Psoas muscle (tissue), 8 donors: Measurements from ENCODE around the gene C12orf57. TPM values are rescaled to one million over a fixed set of nuclear protein-coding genes. Genes with fewer than 3 reads are reported as not detected.
A peak's percentile ranks its signal among the peaks of the same experiment; 100 is the strongest.

ENCODE experiments used
- ATAC-seq, 4 donors: fragments of 200-7000 bp; cut with Tn5 transposase; one replicate each; pipeline ENCODE4 v1.9.1; 2020; ENCODE audit warnings: moderate library complexity in 3 of 4, mild to moderate bottlenecking in 2 of 4
- DNase-seq, 2 donors: peaks; one replicate each; pipeline ENCODE4 v3.0.0-alpha.2; 2020
- H3K27ac ChIP-seq: fragments of 200-600 bp; one replicate; pipeline ENCODE4 v1.8.0; 2022
- H3K27me3 ChIP-seq, 3 donors: fragments of 200-600 bp in 1 of 3; one replicate each; pipeline versions ENCODE4 v1.6.1 to v1.8.0; 2013 to 2022; ENCODE audit warnings: low read length in 2 of 3, mild to moderate bottlenecking in 2 of 3, moderate library complexity in 1 of 3; ENCODE audit not compliant: insufficient read depth in 3 of 3
- H3K36me3 ChIP-seq, 2 donors: fragments of 200-600 bp in 1 of 2; one replicate each; pipeline versions ENCODE4 v1.6.1 to v1.8.0; 2013 to 2022; ENCODE audit warnings: low read depth in 1 of 2, mild to moderate bottlenecking in 1 of 2, moderate library complexity in 1 of 2; ENCODE audit not compliant: insufficient read depth in 1 of 2
- H3K4me1 ChIP-seq: fragments of 200-600 bp; one replicate; pipeline ENCODE4 v1.8.0; 2022
- H3K4me3 ChIP-seq: fragments of 200-600 bp; one replicate; pipeline ENCODE4 v1.8.0; 2022; ENCODE audit warnings: mild to moderate bottlenecking
- H3K9me3 ChIP-seq: fragments of 200-600 bp; one replicate; pipeline ENCODE4 v1.8.0; 2022
- CTCF ChIP-seq: fragments of 200-600 bp; IDR thresholded peaks from one replicate; pipeline ENCODE4 v1.8.0; 2022; ENCODE audit warnings: antibody characterized with exemption
- WGBS, 3 donors: extraction: QIAGEN DNeasy Blood & Tissue Kit; methylation state at CpG; one replicate each; pipeline versions ENCODE4 v1.1.6 to v1.1.7; 2013; 5-methylcytosine and 5-hydroxymethylcytosine counted together
- intact Hi-C, 2 donors: fragments of 100-400 bp; cut with DNase I; formaldehyde crosslinking; loops; one replicate each; pipeline versions ENCODE4 v1.11.0 to v1.14.2; 2022
- polyA plus RNA-seq, 3 donors: library from polyadenylated mRNA; stranded (reverse); fragments of 200-250 nt; gene quantifications; one replicate each; pipeline ENCODE4 v1.2.3, GENCODE V29; 2013
- total RNA-seq, 4 donors: library from RNA; stranded (reverse); fragmentation: NEBNext Ultra II Directional in 2 of 4; extraction: Animal tissue kit (Norgen Biotek cat#: 25700) in 2 of 4; gene quantifications; one replicate each; pipeline versions ENCODE4 v1.2.1 to v1.2.4, GENCODE V29; 2021 to 2023
- donor health status: healthy with polysubstance abuse.
- donor health status: DM: no; HTN: no; CAD: no; lungs with moderate emphysema.
- donor health status: Bipolar disorder and iron deficiency.
- donor health status: healthy.
- donor health status: DM: yes; HTN: yes; CAD: no.
- donor health status: DM: no; HTN: no; CAD: no.
- donor health status: DM: no; HTN: no; CAD: no.
- donor health status: DM: yes; HTN: yes; CAD: no.

C12orf57 gene
- total and polyA plus RNA-seq, 7 donors, result 80.4 to 269 (median 110) TPM

- no peak overlapping the region for H3K4me3 ChIP-seq
- intact Hi-C loops, result loop anchor here in 1 of 2 donors (5.0 kb wide), 1 partner anchor 41 kb away; no protein-coding TSS in a partner anchor
- peaks cover 14% of the 10 kb centered on the region for H3K4me1 ChIP-seq
- peaks cover 11 to 35% of the 10 kb centered on the region in 2 donors for H3K36me3 ChIP-seq
- TF ChIP-seq CTCF, result no peak
- 73 to 81% (median 80%) methylated on average over 24 to 32 of the region's 32 CpGs for WGBS, 3 donors
- DNase-seq (peak; percentile 23 to 66), ATAC-seq (no peak)
- H3K27ac ChIP-seq, result peak overlapping the region; percentile 72
- H3K27me3 ChIP-seq, result no peaks in the 10 kb centered on the region
- no peaks in the 10 kb centered on the region for H3K9me3 ChIP-seq
These were observed 19.4 kb downstream of the C12orf57 start for GRCh38 chr12:6963016-6963731.

- ATAC-seq (no peak), DNase-seq (peak in 1 of 2 donors; percentile 27)
- peaks cover 21% of the 10 kb centered on the region for H3K4me1 ChIP-seq
- H3K36me3 ChIP-seq, result peaks cover 16 to 42% of the 10 kb centered on the region in 2 donors
- H3K27ac ChIP-seq, result no peak overlapping the region
- 72 to 77% (median 76%) methylated on average over 17 of the region's 17 CpGs for WGBS, 3 donors
- no peak for TF ChIP-seq CTCF
- intact Hi-C loops, result loop anchor here (1.0 to 5.0 kb wide), 2 partner anchors 40 to 42 kb away; no protein-coding TSS in a partner anchor
- no peaks in the 10 kb centered on the region for H3K27me3 ChIP-seq
- no peaks in the 10 kb centered on the region for H3K9me3 ChIP-seq
- H3K4me3 ChIP-seq, result no peak overlapping the region
These were observed 20.1 kb downstream of the C12orf57 start for GRCh38 chr12:6963791-6964413.

GRCh38 chr12:6964605-6965025 lies 20.8 kb downstream of the C12orf57 start:
- peak overlapping the region; percentile 85 for H3K27ac ChIP-seq
- H3K4me1 ChIP-seq, result peaks cover 28% of the 10 kb centered on the region
- TF ChIP-seq CTCF, result no peak
- no peak overlapping the region for H3K4me3 ChIP-seq
- intact Hi-C loops, result loop anchor here (1.0 to 5.0 kb wide), 3 partner anchors 40 to 53 kb away; partner anchors contain the start of gene LPCAT3 (in 1 of the 2)
- DNase-seq, result no peak
- H3K9me3 ChIP-seq, result no peaks in the 10 kb centered on the region
- H3K36me3 ChIP-seq, result peaks cover 18 to 47% of the 10 kb centered on the region in 2 donors
- peak in 1 of 4 donors; percentile 0 for ATAC-seq
- 46 to 62% (median 56%) methylated on average over 8 of the region's 8 CpGs for WGBS, 3 donors
- no peaks in the 10 kb centered on the region for H3K27me3 ChIP-seq

GRCh38 chr12:6965026-6965661 lies 21.3 kb downstream of the C12orf57 start:
- H3K4me3 ChIP-seq, result no peak overlapping the region
- peak; percentile 68 to 83 (median 77) for ATAC-seq
- peak overlapping the region; percentile 85 for H3K27ac ChIP-seq
- H3K9me3 ChIP-seq, result no peaks in the 10 kb centered on the region
- intact Hi-C loops, result loop anchor here in 1 of 2 donors (5.0 kb wide), 1 partner anchor 52 kb away; the partner anchor contains the start of gene LPCAT3
- H3K36me3 ChIP-seq, result peaks cover 18 to 47% of the 10 kb centered on the region in 2 donors
- DNase-seq, result peak; percentile 89 to 93
- WGBS, 3 donors, result 20 to 25% (median 21%) methylated on average over 12 of the region's 12 CpGs
- no peaks in the 10 kb centered on the region for H3K27me3 ChIP-seq
- peak; percentile 87 for TF ChIP-seq CTCF
- peaks cover 29% of the 10 kb centered on the region for H3K4me1 ChIP-seq
